H9 (cell line): Measurements from ENCODE around the gene MRC2. TPM values are rescaled to one million over a fixed set of nuclear protein-coding genes. Genes with fewer than 3 reads are reported as not detected.

ENCODE experiments used
- DNase-seq: peaks from one replicate; pipeline ENCODE4 v3.0.0-alpha.2; 2017
- H2AFZ ChIP-seq: one replicate; pipeline ENCODE4 v1.6.1; 2013; ENCODE audit warnings: mild to moderate bottlenecking, low read length, control low read depth, moderate library complexity
- H2AK5ac ChIP-seq: 2 replicates; pipeline ENCODE4 v1.6.1; 2013; ENCODE audit warnings: low read length, control low read depth, mixed read lengths; ENCODE audit not compliant: insufficient read length
- H2BK120ac ChIP-seq: one replicate; pipeline ENCODE4 v1.6.1; 2013; ENCODE audit warnings: low read depth, mild to moderate bottlenecking, low read length, control low read depth, inconsistent platforms; ENCODE audit not compliant: poor library complexity, severe bottlenecking
- H2BK12ac ChIP-seq: 2 replicates; pipeline ENCODE4 v1.6.1; 2013; ENCODE audit warnings: low read length, control low read depth, mixed read lengths, low read depth; ENCODE audit not compliant: insufficient read length
- H2BK15ac ChIP-seq: 2 replicates; pipeline ENCODE4 v1.6.1; 2013; ENCODE audit warnings: low read depth, low read length, control low read depth
- H2BK20ac ChIP-seq: one replicate; pipeline ENCODE4 v1.6.1; 2013; ENCODE audit warnings: low read depth, mild to moderate bottlenecking, low read length, control low read depth, inconsistent platforms; ENCODE audit not compliant: poor library complexity, severe bottlenecking
- H2BK5ac ChIP-seq: 2 replicates; pipeline ENCODE4 v1.6.1; 2013; ENCODE audit warnings: low read length, control low read depth, mixed read lengths; ENCODE audit not compliant: insufficient read length
- H3K14ac ChIP-seq: 2 replicates; pipeline ENCODE4 v1.6.1; 2013; ENCODE audit warnings: low read length, control low read depth; ENCODE audit not compliant: insufficient read depth
- H3K18ac ChIP-seq: 2 replicates; pipeline ENCODE4 v1.6.1; 2013; ENCODE audit warnings: low read depth, mild to moderate bottlenecking, mixed read lengths, low read length, control low read depth; ENCODE audit not compliant: insufficient read length
- H3K23ac ChIP-seq: 2 replicates; pipeline ENCODE4 v1.6.1; 2013; ENCODE audit warnings: low read length, control low read depth, mixed read lengths, low read depth; ENCODE audit not compliant: insufficient read length
- H3K23me2 ChIP-seq: 2 replicates; pipeline ENCODE4 v1.6.1; 2013; ENCODE audit warnings: low read depth, mild to moderate bottlenecking, mixed read lengths, low read length, control low read depth; ENCODE audit not compliant: insufficient read length, poor library complexity, severe bottlenecking
- H3K27ac ChIP-seq: 2 replicates; pipeline ENCODE4 v1.5.1; 2013; ENCODE audit warnings: low read length, control low read depth, mixed read lengths, low read depth; ENCODE audit not compliant: insufficient read length
- H3K27me3 ChIP-seq: 2 replicates; pipeline ENCODE4 v1.6.1; 2013; ENCODE audit warnings: low read length, control low read depth, inconsistent platforms; ENCODE audit not compliant: insufficient read depth
- H3K4ac ChIP-seq: 2 replicates; pipeline ENCODE4 v1.6.1; 2013; ENCODE audit warnings: low read depth, mild to moderate bottlenecking, control low read depth, inconsistent platforms, low read length, moderate library complexity
- H3K4me1 ChIP-seq: 2 replicates; pipeline ENCODE4 v1.6.1; 2013; ENCODE audit warnings: low read length, control low read depth, inconsistent platforms; ENCODE audit not compliant: insufficient read depth
- H3K4me2 ChIP-seq: 2 replicates; pipeline ENCODE4 v1.6.1; 2013; ENCODE audit warnings: low read length, control low read depth, mixed read lengths; ENCODE audit not compliant: insufficient read length, insufficient read depth
- H3K56ac ChIP-seq: 2 replicates; pipeline ENCODE4 v1.6.1; 2013; ENCODE audit warnings: low read depth, mild to moderate bottlenecking, mixed read lengths, low read length, control low read depth; ENCODE audit not compliant: insufficient read length
- H3K79me1 ChIP-seq: 2 replicates; pipeline ENCODE4 v1.6.1; 2013; ENCODE audit warnings: low read depth, mild to moderate bottlenecking, moderate library complexity, low read length, control low read depth, inconsistent platforms; ENCODE audit not compliant: insufficient read depth, poor library complexity, severe bottlenecking
- H3K79me2 ChIP-seq: 2 replicates; pipeline ENCODE4 v1.6.1; 2013; ENCODE audit warnings: low read length, control low read depth, inconsistent platforms; ENCODE audit not compliant: insufficient read depth
- H3K9ac ChIP-seq: 2 replicates; pipeline ENCODE4 v1.6.1; 2013; ENCODE audit warnings: low read length, control low read depth, mixed read lengths; ENCODE audit not compliant: insufficient read length; ENCODE audit errors: extremely low read depth
- H3K9me3 ChIP-seq: one replicate; pipeline ENCODE4 v1.6.1; 2013; ENCODE audit warnings: low read depth, low read length, inconsistent platforms; ENCODE audit not compliant: control insufficient read depth
- H3T11ph ChIP-seq: one replicate; pipeline ENCODE4 v1.6.1; 2013; ENCODE audit warnings: mild to moderate bottlenecking, low read length, control low read depth, inconsistent platforms
- H4K20me1 ChIP-seq: one replicate; pipeline ENCODE4 v1.6.1; 2013; ENCODE audit not compliant: control insufficient read depth, insufficient read length, insufficient read depth
- H4K5ac ChIP-seq: 2 replicates; pipeline ENCODE4 v1.6.1; 2013; ENCODE audit warnings: low read depth, mild to moderate bottlenecking, mixed read lengths, low read length, control low read depth; ENCODE audit not compliant: insufficient read length
- H4K8ac ChIP-seq: replicated peaks from 2 replicates; pipeline ENCODE4 v1.6.1; 2013; ENCODE audit warnings: low read length, control low read depth, mixed read lengths, low read depth; ENCODE audit not compliant: insufficient read length
- H4K91ac ChIP-seq: 2 replicates; pipeline ENCODE4 v1.6.1; 2013; ENCODE audit warnings: low read depth, mild to moderate bottlenecking, moderate library complexity, mixed read lengths, low read length, control low read depth; ENCODE audit not compliant: insufficient read length
- H3K27ac Mint-ChIP-seq, 3 experiments: 2 replicates in 2 of 3; 3 replicates in 1 of 3; pipeline ENCODE4 v1.8.0; 2020 to 2021; ENCODE audit warnings: mixed read lengths in 3 of 3, mild to moderate bottlenecking in 1 of 3, moderate library complexity in 1 of 3
- H3K27me3 Mint-ChIP-seq: 2 replicates; pipeline ENCODE4 v1.8.0; 2021; ENCODE audit warnings: low read depth, mild to moderate bottlenecking, moderate library complexity, mixed read lengths
- H3K36me3 Mint-ChIP-seq, 3 experiments: 2 replicates in 2 of 3; 3 replicates in 1 of 3; pipeline ENCODE4 v1.8.0; 2020 to 2021; ENCODE audit warnings: low read depth in 3 of 3, mixed read lengths in 3 of 3; ENCODE audit not compliant: insufficient read depth in 1 of 3
- H3K4me1 Mint-ChIP-seq, 2 experiments: 2 replicates each; pipeline ENCODE4 v1.8.0; 2020; ENCODE audit warnings: mixed read lengths in 2 of 2
- H3K4me3 Mint-ChIP-seq, 2 experiments: 2 replicates in 1 of 2; 3 replicates in 1 of 2; pipeline ENCODE4 v1.8.0; 2020 to 2021; ENCODE audit warnings: mild to moderate bottlenecking in 2 of 2, mixed read lengths in 2 of 2, moderate library complexity in 1 of 2
- H3K9me3 Mint-ChIP-seq, 2 experiments: 2 replicates in 1 of 2; 3 replicates in 1 of 2; pipeline ENCODE4 v1.8.0; 2020; ENCODE audit warnings: mild to moderate bottlenecking in 2 of 2, mixed read lengths in 2 of 2, moderate library complexity in 1 of 2
- CTCF ChIP-seq: fragments of 200-600 bp; sonication (generic); conservative IDR thresholded peaks from 3 replicates; pipeline ENCODE4 v1.8.0; 2021; ENCODE audit warnings: antibody characterized with exemption, mild to moderate bottlenecking
- WGBS: extraction: QIAGEN DNeasy Blood & Tissue Kit; methylation state at CpG from one replicate; pipeline ENCODE4 v1.1.7; 2013; ENCODE audit warnings: missing lambda C conversion rate, low lambda C conversion rate, mixed read lengths; ENCODE audit not compliant: insufficient read length; ENCODE audit errors: extremely low coverage; 5-methylcytosine and 5-hydroxymethylcytosine counted together
- total RNA-seq: library from RNA; stranded (reverse); gene quantifications from 2 replicates; pipeline ENCODE4 v1.2.1, GENCODE V29; 2021

The MRC2 gene
- total RNA-seq, 1 experiment from 2014 or later: 18.7 TPM

GRCh38 chr17:62716834-62717588, 89.5 kb downstream of the MRC2 start:
- Histone ChIP-seq H3K56ac (no peak overlapping the region), H3K23me2 (no peaks in the 10 kb centered on the region), H4K5ac (no peak overlapping the region), H2BK5ac (no peak overlapping the region), H3K23ac (no peak overlapping the region), H2BK12ac (no peak overlapping the region), H2BK120ac (no peak overlapping the region), H3T11ph (no peak overlapping the region), H3K9ac (no peak overlapping the region), H3K27me3 (no peaks in the 10 kb centered on the region), H4K91ac (no peak overlapping the region), H3K79me1 (no peaks in the 10 kb centered on the region), H3K27ac (no peak overlapping the region), H2AK5ac (no peak overlapping the region), H3K9me3 (no peaks in the 10 kb centered on the region), H3K4me1 (peaks cover 3% of the 10 kb centered on the region; the same call in 1 of the 2 replicates), H3K4ac (no peak overlapping the region), H3K4me2 (no peak overlapping the region), H2AFZ (no peak overlapping the region), H4K20me1 (no peaks in the 10 kb centered on the region), H2BK20ac (no peak overlapping the region), H3K14ac (no peak overlapping the region), H4K8ac (no peak overlapping the region), H2BK15ac (no peak overlapping the region), H3K18ac (no peak overlapping the region), H3K79me2 (no peaks in the 10 kb centered on the region)
- TF ChIP-seq CTCF: no peak
- Mint-ChIP-seq H3K27me3 (peaks cover 7% of the 10 kb centered on the region), H3K4me1 (peaks cover 9 to 12% of the 10 kb centered on the region in 2 experiments), H3K9me3 (no peaks in the 10 kb centered on the region), H3K4me3 (no peak overlapping the region), H3K27ac (no peak overlapping the region), H3K36me3 (no peaks in the 10 kb centered on the region)
- peak; percentile 36 for DNase-seq
- no CpG with 5 or more reads among the region's 23 CpGs for WGBS
